Right lobe of liver (tissue), 6 donors: ENCODE results near the gene MYL2. TPM values are rescaled to one million over a fixed set of nuclear protein-coding genes. Genes with fewer than 3 reads are reported as not detected.

Experiments used
- ATAC-seq, 4 donors: fragments of 200-7000 bp; cut with Tn5 transposase; one replicate each; pipeline ENCODE4 v1.9.1; 2020; ENCODE audit warnings: mild to moderate bottlenecking in 4 of 4, moderate library complexity in 4 of 4
- DNase-seq, 3 donors: peaks; one replicate each; pipeline ENCODE4 v3.0.0-alpha.2; 2020
- H3K27ac ChIP-seq, 3 donors: fragments of 200-600 bp; one replicate each; pipeline ENCODE4 v1.8.0; 2022
- H3K27me3 ChIP-seq, 2 donors: fragments of 200-600 bp; one replicate each; pipeline ENCODE4 v1.8.0; 2022
- H3K36me3 ChIP-seq, 4 donors: fragments of 200-600 bp; sonication (generic) in 1 of 4; one replicate each; pipeline versions ENCODE4 v1.5.1 to v1.8.0; 2017 to 2022; ENCODE audit warnings: control low read depth in 1 of 4
- H3K4me1 ChIP-seq, 4 donors: fragments of 200-600 bp; sonication (generic) in 1 of 4; one replicate each; pipeline versions ENCODE4 v1.5.1 to v1.8.0; 2017 to 2022; ENCODE audit warnings: control low read depth in 1 of 4
- H3K4me3 ChIP-seq, 3 donors: fragments of 200-600 bp; one replicate each; pipeline ENCODE4 v1.8.0; 2022
- H3K9me3 ChIP-seq, 4 donors: fragments of 200-600 bp; sonication (generic) in 1 of 4; one replicate each; pipeline versions ENCODE4 v1.5.1 to v1.8.0; 2017 to 2022; ENCODE audit warnings: control low read depth in 1 of 4
- CTCF ChIP-seq, 4 donors: fragments of 200-600 bp in 3 of 4; fragments of 450-650 bp in 1 of 4; IDR thresholded peaks; one replicate each; pipeline versions ENCODE4 v1.5.1 to v1.8.0; 2016 to 2022; ENCODE audit warnings: antibody characterized with exemption in 4 of 4, mild to moderate bottlenecking in 2 of 4
- POLR2A ChIP-seq: fragments of 450-650 bp; IDR thresholded peaks from one replicate; pipeline ENCODE4 v1.6.1; 2017; ENCODE audit warnings: antibody characterized with exemption, mild to moderate bottlenecking
- WGBS: methylation state at CpG from one replicate; pipeline ENCODE4 v1.1.6; 2018; ENCODE audit warnings: low coverage, low lambda C conversion rate; ENCODE audit not compliant: insufficient coverage; ENCODE audit errors: missing lambda C conversion rate; 5-methylcytosine and 5-hydroxymethylcytosine counted together
- intact Hi-C, 2 donors: fragments of 100-400 bp; cut with DNase I; formaldehyde crosslinking; loops; one replicate each; pipeline versions ENCODE4 v1.11.2 to v1.14.1; 2022
- total RNA-seq, 6 experiments: library from RNA; depleted of rRNA in 2 of 6; stranded (reverse); fragments of >200 nt in 2 of 6; fragmentation: NEBNext Ultra II Directional in 3 of 6; extraction: Animal tissue kit (Norgen Biotek cat#: 25700) in 3 of 6; gene quantifications; one replicate each; pipeline versions ENCODE4 v1.1.0 to v1.2.4, GENCODE V29; 2016 to 2023
- donor health status: DM: no; HTN: yes; CAD: no.
- donor health status: DM: no; HTN: no; CAD: no.
- donor health status: DM: no; HTN: no; CAD: no.
- donor health status: DM: no; HTN: yes; CAD: no.
- donor health status: DM: no; HTN: yes; CAD: no.

MYL2 gene
- total RNA-seq, 6 experiments from 2014 or later: 0.49 to 4.3 (median 1.0) TPM

GRCh38 chr12:110906083-110906482 lies 14.3 kb downstream of the MYL2 start:
- intact Hi-C loops: no loop called here
- H3K36me3 ChIP-seq: no peaks in the 10 kb centered on the region
- 28% methylated on average over 3 of the region's 3 CpGs for WGBS
- TF ChIP-seq POLR2A (no peak), CTCF (IDR thresholded peaks at IDR 0.05) (no peak)
- no peaks in the 10 kb centered on the region for H3K9me3 ChIP-seq
- ATAC-seq (no peak), DNase-seq (no peak)
- no peak overlapping the region for H3K27ac ChIP-seq
- H3K4me1 ChIP-seq: no peaks in the 10 kb centered on the region
- H3K27me3 ChIP-seq: no peaks in the 10 kb centered on the region
- no peak overlapping the region for H3K4me3 ChIP-seq

GRCh38 chr12:110903511-110903910 lies 16.9 kb downstream of the MYL2 start:
- H3K27ac ChIP-seq: no peak overlapping the region
- H3K4me3 ChIP-seq: no peak overlapping the region
- TF ChIP-seq POLR2A (no peak), CTCF (IDR thresholded peaks at IDR 0.05) (no peak)
- H3K9me3 ChIP-seq: no peaks in the 10 kb centered on the region
- intact Hi-C loops: no loop called here
- ATAC-seq: no peak
- no peak for DNase-seq
- 95% methylated on average over 4 of the region's 4 CpGs for WGBS
- H3K36me3 ChIP-seq: no peaks in the 10 kb centered on the region
- no peaks in the 10 kb centered on the region for H3K4me1 ChIP-seq
- no peaks in the 10 kb centered on the region for H3K27me3 ChIP-seq

GRCh38 chr12:110901401-110901800 lies 19.0 kb downstream of the MYL2 start:
- no peak overlapping the region for H3K27ac ChIP-seq
- intact Hi-C loops: no loop called here

GRCh38 chr12:110896559-110896958 lies 23.8 kb downstream of the MYL2 start:
- DNase-seq (no peak), ATAC-seq (no peak)
- H3K9me3 ChIP-seq: no peaks in the 10 kb centered on the region
- H3K4me1 ChIP-seq: no peaks in the 10 kb centered on the region
- H3K4me3 ChIP-seq: no peak overlapping the region
- no peak overlapping the region for H3K27ac ChIP-seq
- no peaks in the 10 kb centered on the region for H3K36me3 ChIP-seq
- no peaks in the 10 kb centered on the region for H3K27me3 ChIP-seq
- 73% methylated on average over 2 of the region's 3 CpGs for WGBS
- TF ChIP-seq POLR2A (no peak), CTCF (IDR thresholded peaks at IDR 0.05) (no peak)
- intact Hi-C loops: no loop called here

More at GRCh38 chr12:110901401-110901800, 19.0 kb downstream of the MYL2 start:
- Histone ChIP-seq H3K9me3 (no peaks in the 10 kb centered on the region), H3K4me3 (no peak overlapping the region), H3K4me1 (no peaks in the 10 kb centered on the region), H3K27me3 (no peaks in the 10 kb centered on the region), H3K36me3 (no peaks in the 10 kb centered on the region)
- ATAC-seq: no peak
- DNase-seq: peak in 1 of 3 donors; percentile 37
- WGBS: 71% methylated on average over 4 of the region's 4 CpGs
- no peak for TF ChIP-seq CTCF (IDR thresholded peaks at IDR 0.05)
- no peak for TF ChIP-seq POLR2A

- no peak for ATAC-seq
Measured at GRCh38 chr12:110893956-110894355, 26.4 kb downstream of the MYL2 start.

More at GRCh38 chr12:110893956-110894355, 26.4 kb downstream of the MYL2 start:
- no peaks in the 10 kb centered on the region for H3K4me1 ChIP-seq
- no peaks in the 10 kb centered on the region for H3K9me3 ChIP-seq
- H3K27me3 ChIP-seq: no peaks in the 10 kb centered on the region
- no peak overlapping the region for H3K4me3 ChIP-seq
- TF ChIP-seq POLR2A (no peak), CTCF (IDR thresholded peaks at IDR 0.05) (no peak)
- 13% methylated on average over 1 of the region's 3 CpGs for WGBS
- no peak for DNase-seq
- no peak overlapping the region for H3K27ac ChIP-seq
- intact Hi-C loops: no loop called here
- no peaks in the 10 kb centered on the region for H3K36me3 ChIP-seq
